H1 (cell line): ENCODE measurements around the gene PDGFA. TPM values are rescaled to one million over a fixed set of nuclear protein-coding genes. Genes with fewer than 3 reads are reported as not detected.

Experiments used
- CTCF ChIA-PET: fragments of 300-600 bp; sonication (Branson Sonifier 250); formaldehyde crosslinking; loops from one replicate; lab custom pipeline; 2021; ENCODE audit not compliant: partially characterized antibody; lab: Charles Lee
- POLR2A ChIA-PET: fragments of 300-600 bp; sonication (Branson Sonifier 250); formaldehyde crosslinking; loops from one replicate; lab custom pipeline; 2021; ENCODE audit warnings: inconsistent platforms; ENCODE audit not compliant: partially characterized antibody; lab: Charles Lee
- DNase-seq, 2 experiments: peaks; one replicate each; pipeline versions ENCODE4 v3.0.0 to v3.0.0-alpha.2; 2010 to 2022; ENCODE audit warnings: low spot score in 2 of 2, low read depth in 1 of 2, mixed read lengths in 1 of 2
- FAIRE-seq: peaks from 2 replicates; lab custom pipeline; 2011; peaks lifted over from hg19 to GRCh38; lab: Jason Lieb, UNC
- H2AFZ ChIP-seq: 2 replicates; pipeline ENCODE4 v1.8.1; 2012; ENCODE audit warnings: low read length, inconsistent platforms
- H2AK5ac ChIP-seq: 2 replicates; pipeline ENCODE4 v1.6.1; 2013; ENCODE audit warnings: low read depth, low read length
- H2BK120ac ChIP-seq: replicated peaks from 2 replicates; pipeline ENCODE3; 2013; ENCODE audit warnings: low read depth, low read length, inconsistent platforms
- H2BK12ac ChIP-seq: 2 replicates; pipeline ENCODE4 v1.6.1; 2013; ENCODE audit warnings: low read depth, low read length
- H2BK15ac ChIP-seq: 2 replicates; pipeline ENCODE4 v1.6.1; 2013; ENCODE audit warnings: low read length
- H2BK20ac ChIP-seq: 2 replicates; pipeline ENCODE4 v1.6.1; 2013; ENCODE audit warnings: low read length
- H2BK5ac ChIP-seq: 2 replicates; pipeline ENCODE4 v1.6.1; 2013; ENCODE audit warnings: low read depth, low read length
- H3K14ac ChIP-seq: 2 replicates; pipeline ENCODE4 v1.6.1; 2013; ENCODE audit warnings: inconsistent platforms; ENCODE audit not compliant: insufficient read length
- H3K18ac ChIP-seq: 2 replicates; pipeline ENCODE4 v1.6.1; 2013; ENCODE audit warnings: low read length; ENCODE audit errors: extremely low read depth
- H3K23ac ChIP-seq: 2 replicates; pipeline ENCODE4 v1.6.1; 2013; ENCODE audit warnings: inconsistent platforms; ENCODE audit not compliant: insufficient read length
- H3K23me2 ChIP-seq: 2 replicates; pipeline ENCODE4 v1.6.1; 2013; ENCODE audit warnings: low read depth, low read length
- H3K27ac ChIP-seq: 2 replicates; pipeline ENCODE4 v1.6.1; 2011; ENCODE audit warnings: low read depth, low read length, inconsistent platforms
- H3K27me3 ChIP-seq, 4 experiments: replicated peaks in 1 of 4; 1 replicate in 1 of 4; 2 replicates in 3 of 4; pipeline versions ENCODE4 v1.6.1 to v1.8.1; 2011 to 2013; ENCODE audit warnings: low read length in 3 of 4, mild to moderate bottlenecking in 3 of 4, inconsistent platforms in 2 of 4, mixed read lengths in 2 of 4, moderate library complexity in 1 of 4; ENCODE audit not compliant: control insufficient read depth in 3 of 4, insufficient read depth in 3 of 4; ENCODE audit errors: extremely low read depth in 1 of 4
- H3K36me3 ChIP-seq, 4 experiments: 2 replicates each; pipeline versions ENCODE4 v1.6.1 to v1.8.1; 2011 to 2013; ENCODE audit warnings: mild to moderate bottlenecking in 4 of 4, low read length in 3 of 4, moderate library complexity in 2 of 4, control low read depth in 1 of 4, inconsistent platforms in 1 of 4; ENCODE audit not compliant: insufficient read depth in 4 of 4, control insufficient read depth in 2 of 4
- H3K4ac ChIP-seq: replicated peaks from 2 replicates; pipeline ENCODE3; 2013; ENCODE audit warnings: low read length, low read depth, mixed read lengths, inconsistent platforms; ENCODE audit not compliant: insufficient read length
- H3K4me1 ChIP-seq, 4 experiments: replicated peaks in 1 of 4; 1 replicate in 1 of 4; 2 replicates in 3 of 4; pipeline versions ENCODE4 v1.6.1 to v1.8.1; 2011 to 2013; ENCODE audit warnings: low read length in 3 of 4, inconsistent platforms in 2 of 4, mixed read lengths in 1 of 4; ENCODE audit not compliant: insufficient read depth in 4 of 4, control insufficient read depth in 3 of 4
- H3K4me2 ChIP-seq, 2 experiments: 2 replicates each; pipeline versions ENCODE4 v1.6.1 to v1.8.1; 2011 to 2013; ENCODE audit warnings: low read depth in 2 of 2, low read length in 2 of 2, control low read depth in 1 of 2, inconsistent platforms in 1 of 2, mild to moderate bottlenecking in 1 of 2; ENCODE audit not compliant: insufficient read depth in 1 of 2
- H3K4me3 ChIP-seq, 4 experiments: fragments of 200-600, 300-600 bp in 1 of 4; sonication (generic), shearing (Covaris generic), sonication (Bioruptor Twin) in 1 of 4; 2 replicates each; pipeline versions ENCODE4 v1.5.1 to v1.8.1; 2011 to 2016; ENCODE audit warnings: low read length in 4 of 4, low read depth in 3 of 4, control low read depth in 2 of 4, inconsistent platforms in 2 of 4, mild to moderate bottlenecking in 2 of 4, mixed read lengths in 1 of 4, moderate library complexity in 1 of 4; ENCODE audit not compliant: insufficient read depth in 2 of 4; ENCODE audit errors: extremely low read depth in 1 of 4
- H3K56ac ChIP-seq: replicated peaks from 2 replicates; pipeline ENCODE3; 2013; ENCODE audit warnings: low read depth, mild to moderate bottlenecking, mixed read lengths, low read length, inconsistent platforms; ENCODE audit not compliant: insufficient read length
- H3K79me1 ChIP-seq: 2 replicates; pipeline ENCODE4 v1.6.1; 2013; ENCODE audit warnings: low read depth, low read length, control low read depth
- H3K79me2 ChIP-seq, 2 experiments: 2 replicates each; pipeline versions ENCODE4 v1.6.1 to v1.8.1; 2012 to 2013; ENCODE audit warnings: low read length in 2 of 2, mild to moderate bottlenecking in 2 of 2, inconsistent platforms in 1 of 2; ENCODE audit not compliant: insufficient read depth in 2 of 2, control insufficient read depth in 1 of 2
- H3K9ac ChIP-seq, 4 experiments: replicated peaks in 1 of 4; 1 replicate in 1 of 4; 2 replicates in 3 of 4; pipeline versions ENCODE4 v1.6.1 to v1.8.1; 2011 to 2013; ENCODE audit warnings: low read depth in 3 of 4, low read length in 3 of 4, control low read depth in 2 of 4, mild to moderate bottlenecking in 2 of 4, moderate library complexity in 2 of 4, inconsistent platforms in 1 of 4; ENCODE audit errors: extremely low read depth in 1 of 4
- H3K9me3 ChIP-seq, 2 experiments: 2 replicates each; pipeline versions ENCODE4 v1.6.1 to v1.8.1; 2012 to 2013; ENCODE audit warnings: mild to moderate bottlenecking in 2 of 2, moderate library complexity in 2 of 2, control low read depth in 1 of 2, inconsistent platforms in 1 of 2, low read depth in 1 of 2, low read length in 1 of 2, mixed read lengths in 1 of 2; ENCODE audit not compliant: insufficient read depth in 2 of 2
- H4K20me1 ChIP-seq, 2 experiments: replicated peaks in 1 of 2; 2 replicates each; pipeline versions ENCODE3 to v1.8.1; 2011 to 2013; ENCODE audit warnings: inconsistent platforms in 2 of 2, low read length in 2 of 2, mild to moderate bottlenecking in 1 of 2; ENCODE audit not compliant: insufficient read depth in 2 of 2, control insufficient read depth in 1 of 2
- H4K5ac ChIP-seq: 2 replicates; pipeline ENCODE4 v1.6.1; 2013; ENCODE audit warnings: low read length, low read depth, mixed read lengths, inconsistent platforms; ENCODE audit not compliant: insufficient read length
- H4K8ac ChIP-seq: 2 replicates; pipeline ENCODE4 v1.8.0; 2013; ENCODE audit warnings: mild to moderate bottlenecking, moderate library complexity, low read length, inconsistent platforms; ENCODE audit not compliant: insufficient read depth; ENCODE audit errors: extremely low read depth
- H4K91ac ChIP-seq: replicated peaks from 2 replicates; pipeline ENCODE3; 2013; ENCODE audit warnings: low read length, mixed read lengths, inconsistent platforms; ENCODE audit not compliant: insufficient read length
- ASH2L ChIP-seq: fragments of 200-600, 300-600 bp; sonication (generic); IDR thresholded peaks from one replicate; pipeline ENCODE4 v1.7.1; 2017; ENCODE audit warnings: low read length
- ATF3 ChIP-seq: IDR thresholded peaks from 2 replicates; pipeline ENCODE4 v1.6.1; 2011; ENCODE audit warnings: low read depth, mild to moderate bottlenecking, low read length; ENCODE audit not compliant: insufficient read depth
- BCL11A ChIP-seq, 2 experiments: IDR thresholded peaks; one replicate each; pipeline ENCODE4 v1.6.1; 2011; ENCODE audit warnings: low read depth in 2 of 2, low read length in 2 of 2, mild to moderate bottlenecking in 2 of 2
- CBX8 ChIP-seq: fragments of 300-800, 300-1000 bp; sonication (generic); IDR thresholded peaks from 2 replicates; pipeline ENCODE4 v1.7.1; 2016; ENCODE audit warnings: low read depth, low read length, borderline replicate concordance
- CREB1 ChIP-seq: IDR thresholded peaks from 2 replicates; pipeline ENCODE4 v1.6.1; 2012; ENCODE audit warnings: inconsistent platforms
- GABPA ChIP-seq: IDR thresholded peaks from 2 replicates; pipeline ENCODE4 v1.6.1; 2011; ENCODE audit warnings: mild to moderate bottlenecking, low read length, moderate library complexity, borderline replicate concordance; ENCODE audit not compliant: insufficient read depth
- HDAC6 ChIP-seq: IDR thresholded peaks from one replicate; pipeline ENCODE4 v1.7.1; 2012; ENCODE audit warnings: low read depth, mild to moderate bottlenecking, inconsistent platforms, low read length, moderate library complexity
- JUND ChIP-seq: IDR thresholded peaks from 2 replicates; pipeline ENCODE4 v1.6.1; 2011; ENCODE audit warnings: mild to moderate bottlenecking, improper control_type of control experiment, low read length
- KDM1A ChIP-seq: fragments of 200-600, 300-600 bp; sonication (generic); IDR thresholded peaks from 2 replicates; pipeline ENCODE4 v1.7.1; 2016; ENCODE audit warnings: mild to moderate bottlenecking, low read length, borderline replicate concordance
- RAD21 ChIP-seq, 2 experiments: IDR thresholded peaks in 1 of 2; conservative IDR thresholded peaks in 1 of 2; 2 replicates each; pipeline ENCODE4 v1.6.1; 2011; ENCODE audit warnings: low read depth in 2 of 2, low read length in 2 of 2, improper control_type of control experiment in 1 of 2, inconsistent platforms in 1 of 2, mild to moderate bottlenecking in 1 of 2, moderate library complexity in 1 of 2
- SAP30 ChIP-seq: fragments of 300-600 bp; sonication (generic); IDR thresholded peaks from 2 replicates; pipeline ENCODE4 v1.7.1; 2012; ENCODE audit warnings: low read length, moderate library complexity, mild to moderate bottlenecking, inconsistent platforms; ENCODE audit not compliant: insufficient read depth, insufficient replicate concordance
- SIN3A ChIP-seq, 2 experiments: IDR thresholded peaks in 1 of 2; conservative IDR thresholded peaks in 1 of 2; 2 replicates each; pipeline ENCODE4 v1.6.1; 2011 to 2012; ENCODE audit warnings: low read length in 2 of 2, improper control_type of control experiment in 1 of 2, low read depth in 1 of 2, mild to moderate bottlenecking in 1 of 2
- SP1 ChIP-seq: IDR thresholded peaks from 2 replicates; pipeline ENCODE4 v1.6.1; 2011; ENCODE audit warnings: low read depth, low read length
- SP2 ChIP-seq: IDR thresholded peaks from 2 replicates; pipeline ENCODE4 v1.6.1; 2012; ENCODE audit warnings: mild to moderate bottlenecking, low read length, inconsistent platforms
- WGBS, 2 experiments: shearing (Covaris generic) in 1 of 2; methylation state at CpG; one replicate each; pipeline versions ENCODE4 v1.1.6 to v1.1.7; 2013 to 2015; ENCODE audit warnings: low lambda C conversion rate in 2 of 2, mixed read lengths in 2 of 2, inconsistent platforms in 1 of 2, low coverage in 1 of 2, missing lambda C conversion rate in 1 of 2; ENCODE audit not compliant: insufficient replicate concordance in 2 of 2, insufficient coverage in 1 of 2, insufficient read length in 1 of 2; ENCODE audit errors: extremely low coverage in 1 of 2, missing lambda C conversion rate in 1 of 2; 5-methylcytosine and 5-hydroxymethylcytosine counted together
- polyA plus RNA-seq, 7 experiments: library from polyadenylated mRNA; depleted of rRNA in 3 of 7; stranded (reverse) in 5 of 7; unstranded in 2 of 7; fragments of >200 nt in 5 of 7; fragments of 200-250 nt in 2 of 7; gene quantifications; 1 replicate in 5 of 7; 2 replicates in 1 of 7; 4 replicates in 1 of 7; pipeline versions ENCODE4 v1.2.1 to v1.2.3, GENCODE V29; 2011 to 2013; ENCODE audit warnings: missing spikeins in 2 of 7, mixed read lengths in 2 of 7
- total RNA-seq: library from RNA; stranded (reverse); fragmentation: NEBNext Ultra II Directional; extraction: Animal tissue kit (Norgen Biotek cat#: 25700); gene quantifications from 2 replicates; pipeline ENCODE4 v1.2.1, GENCODE V29; 2021

PDGFA gene
- total and polyA plus RNA-seq, 2 of the 8 experiments (the other 6 are each of a cell fraction or from before 2014, with no cell fraction given), result 21.1 to 43.0 TPM

GRCh38 chr7:534075-534474 is 14.4 kb upstream of the PDGFA start:
- Histone ChIP-seq H3K79me1 (no peaks in the 10 kb centered on the region; the same call in 1 of the 2 replicates), H2BK15ac (no peak overlapping the region), H3K23ac (no peak overlapping the region), H3K4ac (no peak overlapping the region), H2BK20ac (no peak overlapping the region), H3K14ac (no peak overlapping the region), H2AK5ac (no peak overlapping the region), H2AFZ (no peak overlapping the region), H4K8ac (no peak overlapping the region), H2BK120ac (no peak overlapping the region), H3K56ac (no peak overlapping the region), H3K4me3 (no peak overlapping the region), H3K27me3 (no peaks in the 10 kb centered on the region), H4K5ac (no peak overlapping the region), H3K9me3 (no peaks in the 10 kb centered on the region), H3K4me1 (peaks cover 0 to 12% (median 8%) of the 10 kb centered on the region in 4 experiments; a peak in 5 of 7 replicates), H2BK5ac (no peak overlapping the region), H3K9ac (no peak overlapping the region), H3K27ac (no peak overlapping the region), H4K20me1 (no peaks in the 10 kb centered on the region), H3K36me3 (no peaks in the 10 kb centered on the region), H3K79me2 (no peaks in the 10 kb centered on the region), H3K18ac (no peak overlapping the region), H2BK12ac (0 out of 2 replicates have a peak overlapping the region, but pooled peaks have one; percentile 4), H3K23me2 (no peaks in the 10 kb centered on the region), H3K4me2 (no peak overlapping the region), H4K91ac (no peak overlapping the region)
- no peak for FAIRE-seq
- no peak for DNase-seq
- ChIA-PET POLR2A (no interaction called here), CTCF (interaction anchor here (1.2 to 2.1 kb wide), 2 partner anchors 9 to 201 kb away, joined by 4 to 5 read pairs; no protein-coding TSS in a partner anchor)
- WGBS, 2 experiments, result 92% methylated on average over 8 of the region's 8 CpGs; no CpG with 5 or more reads in 1 of the 2 experiments
- no peak for TF ChIP-seq GABPA
- no peak for TF ChIP-seq CREB1
- no peak for TF ChIP-seq JUND
- TF ChIP-seq SAP30, result no peak
- TF ChIP-seq ATF3, result no peak
- TF ChIP-seq SIN3A (conservative IDR thresholded peaks at IDR 0.05 in 1 of 2, IDR thresholded peaks at IDR 0.05 in 1 of 2; ENCODE audit: low read depth in 1 of 2, low read length in 2 of 2), result no peak
- no peak for TF ChIP-seq SP1
- TF ChIP-seq HDAC6, result no peak
- no peak for TF ChIP-seq KDM1A
- TF ChIP-seq ASH2L, result no peak
- TF ChIP-seq CBX8, result no peak
- TF ChIP-seq RAD21 (IDR thresholded peaks at IDR 0.05 in 1 of 2, conservative IDR thresholded peaks at IDR 0.05 in 1 of 2; ENCODE audit: low read depth in 2 of 2, low read length in 2 of 2), result no peak
- TF ChIP-seq BCL11A (IDR thresholded peaks at IDR 0.05; ENCODE audit: low read depth in 2 of 2, low read length in 2 of 2), result no peak
- no peak for TF ChIP-seq SP2
